ENCODE results near the gene TUBD1.
"Not testable (repeated sequence)": the region's sequence is repeated elsewhere in the genome, so short reads cannot be mapped to it uniquely, and the experiment has no call there.

The TUBD1 gene

DNA sequence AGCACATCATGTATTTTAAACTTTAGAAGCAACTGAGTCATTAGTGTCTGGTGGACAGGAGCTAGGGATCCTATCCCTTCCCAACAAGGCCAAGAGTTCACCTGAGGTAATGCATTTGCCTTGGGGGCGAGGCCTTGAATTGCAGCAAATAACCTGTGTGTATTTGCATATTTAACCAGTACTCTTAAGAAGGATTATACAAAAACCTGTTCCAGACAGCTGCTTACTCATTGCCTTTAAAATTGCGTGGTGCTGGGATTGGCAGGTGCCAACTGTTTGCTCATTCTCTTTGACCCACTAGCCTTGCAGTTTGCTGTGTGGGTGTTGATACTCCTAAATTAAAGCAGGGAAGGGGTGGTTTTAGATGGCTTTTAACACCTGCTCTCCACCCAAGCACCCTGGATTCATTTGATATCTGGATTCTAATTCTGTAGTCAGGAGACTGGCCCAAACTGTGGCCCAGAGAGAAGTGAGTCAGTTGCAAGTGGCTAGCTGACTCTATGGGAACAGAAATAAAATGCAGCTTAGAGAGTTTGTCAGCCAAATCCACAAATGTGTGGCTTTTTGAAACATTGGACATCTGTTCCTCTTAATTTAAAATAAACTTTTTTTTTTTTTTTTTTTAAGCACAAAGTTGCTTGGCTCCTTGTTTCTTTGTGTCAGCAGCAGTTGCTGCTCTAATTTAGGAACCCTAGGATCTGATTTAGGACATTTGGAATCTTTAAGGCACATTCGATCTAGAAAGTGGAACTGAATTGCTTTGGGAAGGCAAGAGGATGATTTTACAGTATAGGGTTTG is 46.9 kb downstream of the TUBD1 start:
- DNase-seq = peak in 19 of 56 donors; percentile 1 to 51 (median 14)

DNA sequence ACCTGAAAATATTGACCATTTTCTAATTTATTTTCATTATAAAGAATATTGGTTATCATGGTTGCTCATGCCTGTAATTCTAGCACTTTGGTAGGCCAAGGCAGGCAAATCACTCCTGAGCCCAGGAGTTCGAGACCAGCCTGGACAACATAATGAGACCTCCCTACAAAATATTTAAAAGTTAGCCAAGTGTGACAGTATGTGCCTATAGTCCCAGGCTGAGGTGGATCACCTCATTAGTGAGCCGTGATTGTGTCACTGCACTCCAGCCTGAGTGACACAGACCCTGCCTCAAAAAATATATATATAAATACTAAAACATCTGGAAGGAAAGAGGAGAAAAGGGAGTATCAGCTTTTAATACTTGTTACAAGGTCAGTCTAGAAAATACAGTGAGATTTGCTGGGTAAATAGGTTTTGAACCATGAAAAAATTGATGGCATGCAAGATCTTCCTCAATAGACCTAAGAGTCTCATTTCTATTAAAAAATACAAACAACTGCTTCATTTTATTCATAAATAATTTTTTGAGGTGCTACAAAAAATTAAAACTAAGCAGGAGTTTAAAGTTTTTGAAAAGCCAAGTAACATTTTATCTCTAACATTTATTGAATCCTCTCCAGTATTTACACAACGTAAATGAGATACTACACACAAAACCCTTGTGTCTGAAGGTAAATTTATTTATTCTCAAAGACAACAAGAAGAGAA is 47.7 kb downstream of the TUBD1 start:
- DNase-seq = no peak

DNA sequence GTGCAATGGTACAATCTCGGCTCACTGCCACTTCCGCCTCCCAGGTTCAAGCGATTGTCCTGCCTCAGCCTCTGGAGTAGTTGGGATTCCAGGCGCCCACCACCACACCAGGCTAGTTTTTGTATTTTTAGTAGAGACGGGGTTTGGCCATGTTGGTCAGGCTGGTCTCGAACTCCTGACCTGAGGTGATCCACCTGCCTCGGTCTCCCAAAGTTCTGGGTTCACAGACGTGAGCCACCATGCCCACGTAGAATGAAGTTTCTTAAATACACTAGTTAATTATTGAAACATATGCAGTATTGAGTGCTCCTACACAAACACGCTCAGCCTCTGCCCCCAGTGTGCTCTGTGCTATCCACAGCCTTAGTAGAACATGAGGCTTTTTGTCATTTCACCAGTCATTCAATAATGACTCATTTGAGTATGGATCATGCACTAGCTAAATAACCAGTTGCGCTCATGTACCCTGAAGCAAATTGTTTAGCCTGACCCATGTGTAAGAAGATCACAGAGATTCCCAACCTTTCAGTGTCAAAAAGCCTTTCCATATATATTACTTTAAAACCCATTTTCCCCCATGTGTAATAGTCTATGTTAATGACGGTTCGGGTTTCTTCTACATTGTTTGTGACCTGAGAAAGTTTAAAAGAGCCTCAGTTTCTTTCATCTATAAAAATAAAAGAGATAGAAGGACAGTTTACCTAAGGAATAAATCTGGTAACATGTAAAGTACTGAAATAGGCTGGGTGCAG is 49.7 kb downstream of the TUBD1 start:
- DNase-seq = no peak

DNA sequence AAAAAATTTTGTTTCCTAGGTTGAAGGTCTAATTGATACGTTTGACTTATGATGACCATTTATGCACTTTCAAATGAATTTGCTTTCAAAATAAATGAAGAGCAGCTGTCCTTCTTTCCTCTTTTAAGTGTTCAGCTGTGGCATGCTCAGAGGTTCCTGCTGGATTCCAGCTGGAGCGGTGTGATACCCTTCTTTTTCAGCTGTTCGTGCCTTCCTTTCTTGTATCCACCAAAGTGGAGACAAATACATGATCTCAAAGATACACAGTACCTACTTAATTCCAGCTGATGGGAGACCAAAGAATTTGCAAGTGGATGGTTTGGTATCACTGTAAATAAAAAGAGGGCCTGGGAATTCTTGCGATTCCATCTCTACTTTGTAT is 50.9 kb downstream of the TUBD1 start:
- not testable (repeated sequence) for DNase-seq

DNA sequence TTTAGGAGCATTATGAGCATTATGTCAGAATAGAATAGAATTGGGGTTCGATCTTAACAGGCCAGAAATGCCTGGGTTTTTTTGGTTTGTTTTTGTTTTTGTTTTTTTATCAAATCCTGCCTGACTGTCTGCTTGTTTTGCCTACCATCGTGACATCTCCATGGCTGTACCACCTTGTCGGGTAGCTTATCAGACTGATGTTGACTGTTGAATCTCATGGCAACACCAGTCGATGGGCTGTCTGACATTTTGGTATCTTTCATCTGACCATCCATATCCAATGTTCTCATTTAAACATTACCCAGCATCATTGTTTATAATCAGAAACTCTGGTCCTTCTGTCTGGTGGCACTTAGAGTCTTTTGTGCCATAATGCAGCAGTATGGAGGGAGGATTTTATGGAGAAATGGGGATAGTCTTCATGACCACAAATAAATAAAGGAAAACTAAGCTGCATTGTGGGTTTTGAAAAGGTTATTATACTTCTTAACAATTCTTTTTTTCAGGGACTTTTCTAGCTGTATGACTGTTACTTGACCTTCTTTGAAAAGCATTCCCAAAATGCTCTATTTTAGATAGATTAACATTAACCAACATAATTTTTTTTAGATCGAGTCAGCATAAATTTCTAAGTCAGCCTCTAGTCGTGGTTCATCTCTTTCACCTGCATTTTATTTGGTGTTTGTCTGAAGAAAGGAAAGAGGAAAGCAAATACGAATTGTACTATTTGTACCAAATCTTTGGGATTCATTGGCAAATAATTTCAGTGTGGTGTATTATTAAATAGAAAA is 51.5 kb downstream of the TUBD1 start:
- not testable (repeated sequence) for DNase-seq

DNA sequence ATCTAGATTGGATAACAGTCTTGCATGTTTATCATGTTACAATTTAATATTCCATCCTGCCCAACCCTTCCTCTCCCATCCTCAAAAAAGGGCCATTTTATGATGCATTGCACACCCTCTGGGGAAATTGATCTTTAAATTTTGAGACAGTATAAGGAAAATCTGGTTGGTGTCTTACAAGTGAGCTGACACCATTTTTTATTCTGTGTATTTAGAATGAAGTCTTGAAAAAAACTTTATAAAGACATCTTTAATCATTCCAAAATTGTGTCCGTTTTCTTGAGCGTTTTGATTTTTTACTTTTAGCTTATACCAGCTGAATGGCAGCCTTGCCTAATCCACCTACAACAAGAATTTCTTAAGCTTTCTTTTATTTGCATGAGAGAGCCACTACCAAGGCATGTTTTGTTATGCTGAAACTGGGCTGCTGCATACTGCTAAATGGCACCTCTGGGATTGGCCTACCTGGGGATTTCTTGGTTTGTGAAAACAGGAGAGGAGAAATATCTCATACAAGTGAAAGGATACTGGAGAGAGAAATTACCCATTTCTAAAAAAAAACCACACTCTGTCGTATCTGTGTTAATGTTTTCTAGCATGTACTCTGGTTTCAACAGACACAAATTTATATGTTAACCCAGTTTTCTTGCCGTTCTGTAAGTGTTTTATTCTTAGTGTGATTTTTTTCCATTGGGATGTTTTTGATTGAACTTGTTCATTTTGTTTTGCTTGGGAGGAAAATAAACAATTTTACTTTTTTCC is 52.2 kb downstream of the TUBD1 start:
- DNase-seq = no peak

DNA sequence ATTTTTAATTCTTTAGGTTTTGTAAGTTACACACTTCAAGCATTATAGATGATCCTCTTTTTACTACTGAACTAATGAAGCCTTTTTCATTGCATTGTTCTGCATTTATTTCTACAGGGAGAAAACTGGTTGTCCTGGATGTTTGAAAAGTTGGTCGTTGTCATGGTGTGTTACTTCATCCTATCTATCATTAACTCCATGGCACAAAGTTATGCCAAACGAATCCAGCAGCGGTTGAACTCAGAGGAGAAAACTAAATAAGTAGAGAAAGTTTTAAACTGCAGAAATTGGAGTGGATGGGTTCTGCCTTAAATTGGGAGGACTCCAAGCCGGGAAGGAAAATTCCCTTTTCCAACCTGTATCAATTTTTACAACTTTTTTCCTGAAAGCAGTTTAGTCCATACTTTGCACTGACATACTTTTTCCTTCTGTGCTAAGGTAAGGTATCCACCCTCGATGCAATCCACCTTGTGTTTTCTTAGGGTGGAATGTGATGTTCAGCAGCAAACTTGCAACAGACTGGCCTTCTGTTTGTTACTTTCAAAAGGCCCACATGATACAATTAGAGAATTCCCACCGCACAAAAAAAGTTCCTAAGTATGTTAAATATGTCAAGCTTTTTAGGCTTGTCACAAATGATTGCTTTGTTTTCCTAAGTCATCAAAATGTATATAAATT is 53.0 kb downstream of the TUBD1 start:
- no peak for DNase-seq

DNA sequence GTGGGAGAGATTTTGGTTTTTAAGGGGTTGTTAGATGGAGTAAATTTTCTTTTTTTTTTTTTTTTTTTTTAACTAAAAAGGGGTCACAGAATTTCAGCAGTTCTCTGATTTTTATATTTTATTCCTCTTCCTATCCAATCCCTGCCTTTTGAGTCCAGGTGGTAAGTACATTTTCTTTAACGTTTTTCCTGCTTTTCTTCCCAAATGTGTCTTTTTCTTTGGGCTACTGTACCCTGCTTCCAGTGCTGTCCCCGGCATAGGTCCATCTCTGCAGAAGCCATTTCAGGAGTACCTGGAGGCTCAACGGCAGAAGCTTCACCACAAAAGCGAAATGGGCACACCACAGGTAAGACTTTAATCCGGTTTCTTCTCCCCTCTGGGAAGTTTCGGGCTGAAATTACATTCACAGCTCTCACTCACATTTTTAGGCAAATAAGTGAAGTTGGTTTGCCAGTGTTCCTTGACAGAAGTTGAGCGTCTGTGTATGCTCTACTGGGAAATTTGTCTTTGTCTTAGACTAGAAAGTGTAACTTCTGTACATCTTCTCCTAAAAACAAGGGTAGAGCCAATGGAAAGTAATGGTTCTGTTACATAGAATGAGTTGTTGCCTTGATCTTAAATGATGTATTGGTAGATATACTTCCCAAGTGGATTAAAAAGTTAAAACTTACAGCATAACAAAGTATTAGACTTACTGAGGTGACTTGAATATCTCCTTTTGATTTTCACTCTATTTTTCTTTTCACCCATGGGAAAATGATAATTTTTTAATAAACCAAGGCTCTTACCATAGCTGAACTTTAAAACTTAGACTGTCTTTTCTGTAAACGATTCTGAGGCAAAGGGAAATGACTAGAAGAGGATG is 54.5 kb downstream of the TUBD1 start:
- DNase-seq = no peak

DNA sequence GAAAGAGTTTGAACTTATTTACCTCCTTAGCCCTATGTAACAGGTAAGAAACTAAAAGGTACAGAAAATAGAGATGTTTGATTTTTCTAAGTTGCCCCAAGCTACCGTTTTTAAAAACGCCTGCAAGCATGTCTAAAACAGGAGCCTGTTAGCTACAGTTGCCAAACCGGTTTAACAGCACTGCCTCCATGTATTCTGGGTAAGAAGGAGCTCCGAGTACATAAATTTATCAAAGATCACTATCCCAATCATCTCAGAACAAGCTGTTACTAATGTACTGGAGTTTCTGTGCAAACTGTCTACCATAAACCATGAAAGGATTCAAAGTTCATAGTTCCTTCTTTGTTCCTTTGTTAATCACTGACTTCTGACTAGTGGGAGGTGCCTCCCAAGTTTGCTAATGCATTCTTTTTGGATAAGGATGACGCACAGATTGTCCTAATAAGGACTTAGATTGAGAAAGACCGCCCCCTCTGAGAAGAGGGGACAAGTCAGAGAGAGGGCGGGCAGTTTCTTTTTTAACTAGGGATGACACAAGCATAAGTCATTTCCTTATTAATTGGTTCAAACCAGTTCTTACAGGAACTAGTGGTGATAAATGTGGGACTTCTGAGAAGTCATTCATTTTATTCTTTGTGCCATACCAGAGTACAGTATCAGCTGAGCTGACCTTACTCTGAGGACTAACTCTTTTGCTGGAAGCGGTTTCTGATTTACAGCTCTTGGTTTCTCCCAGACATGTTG is 55.3 kb downstream of the TUBD1 start:
- DNase-seq = peak in 6 of 56 donors; percentile 9 to 42 (median 15)

DNA sequence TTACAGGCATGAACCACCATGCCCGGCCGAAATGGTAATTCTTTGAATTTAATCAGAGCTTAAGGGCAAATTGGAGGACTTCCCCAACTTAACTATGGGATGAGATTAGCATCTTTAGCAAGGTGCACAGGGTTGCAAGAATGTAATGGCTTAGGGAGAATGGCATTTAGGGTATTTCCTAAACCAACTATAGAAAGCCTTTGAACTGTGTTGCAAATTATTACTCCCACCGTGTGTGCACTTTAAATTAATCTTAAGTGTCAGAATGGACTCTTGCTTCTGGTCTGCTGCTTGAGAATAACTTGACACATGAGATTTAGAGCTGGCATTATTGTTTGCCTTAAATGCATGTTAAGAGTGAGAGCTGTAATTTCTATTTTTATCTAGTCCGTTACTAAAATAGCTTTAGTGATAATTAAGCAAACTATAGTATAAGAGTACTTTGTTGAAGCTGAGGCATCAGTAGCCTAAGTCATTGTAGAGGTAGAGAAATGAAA is 59.8 kb downstream of the TUBD1 start:
- no peak for DNase-seq

DNA sequence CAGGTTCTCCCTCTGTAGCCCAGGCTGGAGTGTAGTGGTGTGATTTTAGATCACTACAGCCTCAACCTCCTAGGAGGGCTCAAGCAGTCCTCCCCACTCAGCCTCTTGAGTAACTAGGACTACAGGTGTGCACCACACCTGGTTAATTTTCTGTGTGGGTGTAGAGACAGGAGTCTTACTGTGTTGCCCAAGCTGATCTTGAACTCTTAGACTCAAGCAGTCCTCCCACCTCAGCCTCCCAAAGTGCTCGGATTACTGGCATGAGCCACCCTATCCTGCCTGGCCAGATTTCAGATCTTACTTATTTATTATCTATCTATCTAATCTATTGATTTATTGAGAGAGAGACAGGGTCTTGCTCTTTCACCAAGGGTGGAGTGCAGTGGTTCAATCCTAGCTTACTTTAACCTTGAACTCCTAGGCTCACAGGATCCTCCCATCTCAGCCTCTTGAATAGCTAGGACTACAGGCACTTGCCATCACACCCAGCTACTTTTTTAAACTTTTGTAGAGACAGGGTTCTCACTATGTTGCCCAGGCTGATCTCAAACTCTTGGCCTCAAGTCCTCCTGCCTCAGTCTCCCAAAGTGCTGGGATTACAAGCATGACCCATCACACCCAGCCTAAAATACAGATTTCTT is 61.8 kb downstream of the TUBD1 start:
- DNase-seq = no peak

DNA sequence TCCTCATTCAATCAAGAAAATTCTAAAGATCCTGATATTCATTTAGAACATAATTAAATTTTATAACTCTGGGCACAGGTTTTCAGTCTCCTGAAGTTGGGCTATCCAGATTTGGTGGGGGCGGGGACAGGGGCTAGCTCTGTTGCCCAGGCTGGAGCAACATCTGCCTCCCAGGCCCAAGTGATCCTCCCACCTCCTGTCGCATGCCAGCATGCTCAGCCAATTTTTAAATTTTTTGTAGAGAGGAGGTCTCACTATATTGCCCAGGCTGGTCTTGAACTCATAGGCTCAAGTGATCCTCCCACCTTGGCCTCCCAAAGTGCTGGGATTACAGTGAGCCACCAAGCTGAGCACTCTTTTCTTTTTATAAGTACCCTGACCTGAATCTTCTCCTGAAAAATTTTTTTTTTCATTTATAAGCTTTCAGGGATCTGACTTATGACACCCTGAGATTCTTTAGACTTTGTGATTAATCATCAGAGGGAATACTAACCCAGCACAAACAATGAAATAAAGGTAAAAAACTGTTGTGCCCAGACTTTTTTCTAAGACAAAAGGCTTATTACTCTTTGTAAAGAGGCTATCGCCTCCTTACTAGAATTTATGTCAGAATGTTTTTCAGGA is 62.6 kb downstream of the TUBD1 start:
- no peak for DNase-seq

DNA sequence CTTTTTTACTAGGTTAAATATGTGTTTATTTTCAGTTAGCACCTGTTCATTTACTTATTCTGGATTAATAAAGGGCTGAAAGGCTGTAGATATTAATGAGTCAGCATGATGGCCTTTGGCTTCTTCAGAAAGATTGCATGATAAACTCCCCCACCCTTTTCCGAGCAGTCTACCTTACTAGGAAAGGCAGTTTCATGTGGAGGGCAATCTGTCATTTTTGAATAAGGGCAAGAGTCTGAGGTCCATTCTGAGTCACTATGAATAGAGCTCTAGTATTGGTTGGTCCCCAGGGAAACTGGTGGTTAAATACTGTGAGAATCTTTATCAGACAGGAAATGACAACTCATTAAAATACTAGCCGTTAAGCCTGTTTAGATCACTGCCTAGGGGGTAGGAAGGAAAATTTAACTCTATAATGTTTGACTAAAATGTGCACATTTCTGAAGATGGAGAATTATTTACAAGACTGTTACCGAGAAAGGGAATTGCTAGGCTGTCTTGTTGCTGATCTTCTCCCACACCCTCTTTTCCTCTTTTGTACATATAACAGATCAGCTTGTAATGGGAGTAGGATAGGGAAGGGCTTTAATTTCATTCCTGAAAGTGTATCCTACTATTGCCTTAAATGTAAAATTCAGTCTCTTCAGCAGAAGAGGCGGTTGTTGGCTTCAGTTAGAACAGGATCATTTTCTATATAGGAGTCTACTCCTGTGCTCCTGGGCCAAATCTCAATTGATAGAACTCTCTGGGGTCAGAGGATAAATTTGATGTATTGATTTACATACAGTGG is 63.3 kb downstream of the TUBD1 start:
- DNase-seq = no peak

DNA sequence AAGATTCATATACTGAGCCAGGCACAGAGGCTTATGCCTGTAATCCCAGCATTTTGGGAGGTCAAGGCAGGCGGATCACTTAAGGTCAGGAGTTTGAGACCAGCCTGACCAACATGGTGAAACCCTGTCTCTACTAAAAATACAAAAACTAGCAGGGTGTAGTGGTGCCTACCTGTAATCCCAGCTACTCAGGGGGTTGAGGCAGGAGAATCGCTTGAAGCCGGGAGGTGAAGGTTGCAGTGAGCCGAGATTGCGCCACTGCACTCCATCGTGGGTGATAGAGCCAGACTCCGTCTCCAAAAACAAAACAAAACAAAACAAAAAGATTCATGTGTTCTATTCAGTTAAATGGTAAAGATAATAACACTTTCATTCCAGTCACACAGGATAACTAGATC is 63.9 kb downstream of the TUBD1 start:
- DNase-seq = not testable (repeated sequence)

DNA sequence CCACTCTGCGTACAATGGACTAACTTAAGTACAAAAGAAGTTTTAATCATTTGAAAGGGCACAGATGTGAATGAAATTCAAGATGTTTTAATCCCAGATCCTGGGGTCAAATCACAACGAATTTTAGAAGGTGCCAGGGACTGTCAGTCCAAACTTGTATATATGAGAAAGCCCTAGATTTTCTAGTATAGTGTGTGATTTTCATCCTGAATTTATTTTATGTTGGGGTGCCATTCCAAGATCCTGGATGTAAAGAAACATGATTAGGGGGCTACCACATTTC is 64.3 kb downstream of the TUBD1 start:
- DNase-seq = no peak

DNA sequence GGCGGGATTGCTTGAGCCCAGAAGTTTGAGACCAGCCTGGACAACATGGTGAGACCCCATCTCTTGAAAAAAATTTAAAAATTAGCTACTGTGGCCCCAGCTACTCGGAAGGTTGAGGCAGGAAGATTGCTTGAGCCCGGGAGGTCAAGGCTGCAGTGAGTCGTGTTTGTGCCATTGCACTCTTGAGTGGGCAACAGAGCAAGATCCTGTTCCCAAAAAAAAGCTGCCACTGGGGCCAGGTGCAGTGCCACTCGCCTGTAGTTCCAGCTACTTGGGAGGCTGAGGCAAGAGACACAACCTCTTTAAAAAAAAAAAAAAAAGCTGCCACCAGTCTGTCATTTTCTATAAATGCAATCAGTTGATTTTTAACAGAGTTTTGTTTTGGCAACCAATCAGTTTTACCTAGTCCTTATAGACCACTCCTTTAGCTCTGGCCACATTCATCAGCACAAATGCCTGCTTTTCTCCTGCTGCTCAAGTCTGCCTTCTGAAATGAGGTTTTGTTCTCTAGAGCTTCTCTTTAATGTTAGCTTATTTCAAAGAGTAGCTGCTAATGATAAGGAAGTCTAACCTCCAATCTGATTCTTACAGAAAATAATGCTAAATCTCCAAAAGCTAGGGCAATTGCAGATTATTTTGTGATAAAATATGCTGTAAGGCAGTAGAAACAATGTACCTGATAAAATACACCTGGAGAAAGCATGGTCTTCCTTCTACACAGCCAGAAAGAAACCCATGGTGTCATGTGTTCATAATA is 64.8 kb downstream of the TUBD1 start:
- no peak for DNase-seq
